HS-27A (cell line): Measurements from ENCODE around the gene DSCAM.

Experiments
- DNase-seq: peaks from one replicate; pipeline ENCODE4 v3.0.0-alpha.2; 2012; ENCODE audit warnings: low read depth, missing footprints

The DSCAM gene

DNA sequence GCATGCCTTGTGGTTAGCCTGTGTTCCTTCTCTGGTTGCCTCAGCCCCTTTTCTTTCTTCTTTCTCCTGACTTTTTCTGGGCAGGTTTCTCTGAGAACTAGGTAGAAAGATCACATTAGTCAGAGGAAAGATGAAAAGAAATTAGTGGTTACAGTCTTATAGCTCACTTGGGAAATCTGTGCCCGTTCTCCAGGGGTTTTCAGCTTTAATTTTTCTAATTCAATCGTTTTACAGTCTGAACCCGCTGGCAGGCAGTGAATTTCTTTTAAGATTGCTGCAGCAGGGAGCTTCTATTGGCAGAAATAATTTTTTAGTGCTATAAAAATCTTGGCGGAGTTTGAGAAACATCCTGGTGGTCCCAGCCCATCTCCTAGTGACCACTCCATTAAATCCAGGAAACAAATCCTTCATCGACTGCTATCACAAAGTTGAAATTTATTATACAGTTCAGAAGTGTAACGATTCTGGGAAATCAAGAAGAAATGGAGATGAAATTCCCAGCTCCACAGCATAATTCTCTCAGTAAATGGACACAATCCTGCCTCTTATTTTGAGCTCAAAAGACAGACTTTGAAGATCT is 866.6 kb downstream of the DSCAM start:
- no peak for DNase-seq

DNA sequence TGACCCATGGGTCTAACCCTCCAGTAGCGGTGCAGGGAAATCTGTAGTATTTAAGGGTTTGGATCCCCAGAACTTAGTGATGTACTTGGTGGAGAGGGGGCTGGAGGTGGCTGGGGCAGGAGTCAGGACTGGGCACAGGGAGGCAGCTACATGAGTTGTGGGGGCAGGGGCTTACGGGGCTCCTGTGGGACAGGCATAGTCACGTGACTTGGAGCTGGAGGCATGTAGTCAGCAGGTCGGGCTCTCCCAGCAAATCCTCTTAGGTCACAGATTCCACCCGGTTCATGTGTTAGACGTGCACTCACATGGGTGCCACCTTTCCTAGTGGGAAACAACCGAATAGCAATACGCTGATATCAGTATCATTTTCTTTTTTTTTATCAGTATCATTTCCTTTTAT is 867.6 kb downstream of the DSCAM start:
- no peak for DNase-seq

DNA sequence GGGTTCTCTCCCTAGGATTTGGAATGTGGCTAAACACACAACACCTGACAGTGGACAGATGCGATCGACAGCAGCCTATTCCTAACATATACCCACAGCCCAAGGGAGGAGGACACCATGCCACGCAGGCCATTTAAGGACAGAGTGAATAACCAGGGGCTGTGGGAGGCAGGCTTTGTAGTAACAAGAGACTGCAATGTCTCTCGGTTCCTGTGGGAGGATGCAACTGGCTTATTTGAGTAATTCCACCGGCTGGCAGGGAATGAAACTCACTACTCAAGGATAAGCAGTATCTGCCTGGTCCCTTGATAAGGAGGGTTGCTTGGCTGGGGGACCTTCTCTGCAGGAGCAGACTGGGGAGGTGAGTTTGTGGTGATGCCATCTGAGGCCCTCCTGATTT is 870.2 kb downstream of the DSCAM start:
- no peak for DNase-seq

DNA sequence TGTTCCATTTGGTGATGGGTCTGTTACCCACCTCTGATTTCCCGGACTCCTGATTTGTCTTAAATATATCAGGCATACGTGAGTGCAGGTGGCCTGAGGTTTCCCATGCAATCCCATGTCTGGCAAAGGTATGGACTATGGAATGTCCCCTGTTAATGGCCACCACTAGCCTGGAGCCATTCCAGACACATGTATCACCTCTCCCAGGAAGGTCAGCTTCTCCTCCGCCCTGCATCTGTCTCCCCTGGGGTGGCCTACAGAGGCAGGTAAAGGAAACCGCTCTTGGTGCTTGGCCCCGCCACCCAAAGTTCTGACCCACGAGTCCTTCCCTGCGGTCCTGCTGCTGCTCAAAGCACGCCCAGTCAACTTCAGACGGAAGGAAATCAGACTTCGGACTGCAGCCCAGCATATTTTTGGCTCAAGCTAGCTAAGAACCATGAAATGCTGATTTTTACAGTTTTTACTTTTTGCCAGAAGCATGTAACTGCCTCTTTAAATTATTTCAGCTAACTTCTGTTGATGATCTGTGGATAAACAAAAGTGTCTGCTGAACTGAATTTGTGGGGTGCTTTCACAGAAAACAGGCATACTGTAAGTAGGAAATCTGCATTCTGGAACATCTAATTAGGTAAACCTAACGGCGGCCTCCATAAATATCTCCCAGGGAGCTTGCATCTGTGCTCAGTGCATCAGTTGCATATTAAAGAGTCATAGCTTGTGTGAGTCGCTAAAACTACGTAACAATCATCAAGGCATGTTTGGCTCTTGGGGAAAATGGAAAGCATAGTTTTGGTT is 873.8 kb downstream of the DSCAM start:
- no peak for DNase-seq

DNA sequence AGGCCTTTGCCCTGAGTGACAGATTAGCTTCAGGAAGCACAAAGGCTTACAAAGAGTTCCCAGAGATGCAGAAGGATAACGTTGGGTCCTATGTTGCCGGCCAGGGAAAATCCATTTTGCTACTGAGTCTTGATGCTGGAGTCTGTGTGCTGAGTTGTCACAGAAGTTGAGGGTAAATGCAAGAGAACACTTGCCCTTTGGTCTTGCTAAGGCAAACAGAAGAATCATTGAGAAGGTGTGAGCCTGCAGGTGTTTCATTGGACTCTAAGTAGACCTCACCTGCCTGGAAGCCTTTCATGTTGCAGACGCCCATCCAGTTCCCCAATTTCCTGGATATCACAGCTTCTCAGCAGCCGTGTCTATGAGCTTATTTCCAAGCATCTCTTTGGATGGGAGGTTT is 874.5 kb downstream of the DSCAM start:
- DNase-seq = no peak

DNA sequence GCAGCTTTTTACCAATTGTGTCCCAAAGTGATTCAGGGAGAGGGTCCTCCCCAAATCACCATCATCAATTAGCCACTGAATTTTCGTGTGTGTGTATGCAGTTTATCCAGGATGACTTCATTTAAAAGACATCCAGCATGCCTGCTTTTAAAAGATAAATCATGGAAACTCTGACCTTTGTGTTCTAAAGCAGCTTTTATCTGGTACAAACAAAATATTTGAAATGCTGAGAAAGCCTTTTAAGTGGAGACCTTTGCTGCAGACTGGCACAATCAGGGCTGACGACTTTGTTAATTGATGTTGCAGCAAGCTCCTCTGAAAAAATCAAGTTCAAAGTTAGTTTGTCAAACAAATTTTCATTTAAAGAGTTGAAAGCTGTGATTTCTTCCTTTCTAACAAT is 875.0 kb downstream of the DSCAM start:
- no peak for DNase-seq

DNA sequence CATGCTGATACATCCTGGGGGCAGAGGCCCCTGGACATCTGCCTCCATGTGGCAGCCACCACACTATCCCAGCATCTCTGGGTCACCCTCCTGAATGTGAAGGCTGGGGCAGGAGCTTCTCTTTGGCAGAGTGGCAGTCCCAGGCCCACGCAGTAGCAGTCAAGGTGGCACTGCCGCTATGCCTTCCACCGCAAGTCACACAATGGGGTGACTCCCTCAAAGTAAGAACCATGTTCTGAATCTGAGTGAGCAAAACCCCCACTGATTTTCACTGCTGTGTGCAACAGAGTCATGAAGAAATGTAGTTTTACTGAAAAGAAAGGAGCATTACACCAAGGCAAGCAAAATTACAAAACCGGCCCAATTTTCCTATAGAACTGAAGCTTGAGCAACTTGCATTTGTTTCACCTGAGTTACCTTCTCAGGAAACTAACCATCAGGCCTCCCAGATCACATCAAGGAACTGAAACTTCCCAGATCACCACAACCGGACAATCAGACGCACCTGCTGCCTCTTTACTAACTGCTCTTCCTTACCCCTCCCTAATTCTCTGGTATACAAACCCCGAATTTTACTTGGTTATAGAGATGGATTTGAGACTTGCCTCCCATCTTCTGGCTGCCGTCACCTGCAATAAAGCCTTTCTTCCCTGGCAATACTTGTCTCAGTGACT is 877.1 kb downstream of the DSCAM start:
- DNase-seq = no peak

DNA sequence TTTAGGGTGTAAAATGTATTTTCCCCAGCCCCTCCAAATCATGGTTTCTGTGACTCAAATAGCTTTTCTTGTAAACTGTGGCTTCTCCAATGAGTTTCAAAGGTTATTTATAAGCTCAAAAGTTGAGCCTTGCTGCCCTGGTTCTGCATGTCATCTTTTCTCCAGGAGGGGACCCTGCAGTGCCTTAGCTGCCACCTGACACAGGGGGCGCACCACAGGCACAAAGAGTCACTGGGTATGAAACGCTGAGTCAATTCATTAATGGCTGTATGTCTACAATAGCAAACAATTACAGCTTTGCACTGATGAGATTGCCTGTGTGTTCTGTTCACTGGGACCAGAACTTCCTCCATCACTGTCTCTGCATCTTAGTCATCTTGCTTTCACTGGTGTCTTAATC is 878.9 kb downstream of the DSCAM start:
- DNase-seq = no peak

DNA sequence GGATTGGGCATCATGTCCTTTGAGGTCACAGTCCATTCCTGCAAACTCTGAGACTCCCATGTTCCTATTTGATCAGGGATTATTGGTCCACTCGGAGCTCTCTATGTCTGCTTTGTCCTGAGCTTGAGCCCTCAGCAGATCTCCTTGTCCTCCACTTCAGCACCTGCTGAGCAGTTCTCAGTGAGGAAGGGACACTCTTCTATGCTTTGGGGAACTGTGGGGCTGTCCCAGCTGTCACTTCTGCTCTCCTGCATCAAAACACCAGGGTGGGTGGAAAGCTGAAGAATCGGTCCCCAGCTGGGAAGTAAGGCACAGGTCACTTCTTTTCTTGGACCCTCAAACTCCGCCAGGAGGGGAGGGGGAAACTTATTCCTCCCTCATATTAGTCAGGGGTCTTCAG is 880.2 kb downstream of the DSCAM start:
- no peak for DNase-seq

DNA sequence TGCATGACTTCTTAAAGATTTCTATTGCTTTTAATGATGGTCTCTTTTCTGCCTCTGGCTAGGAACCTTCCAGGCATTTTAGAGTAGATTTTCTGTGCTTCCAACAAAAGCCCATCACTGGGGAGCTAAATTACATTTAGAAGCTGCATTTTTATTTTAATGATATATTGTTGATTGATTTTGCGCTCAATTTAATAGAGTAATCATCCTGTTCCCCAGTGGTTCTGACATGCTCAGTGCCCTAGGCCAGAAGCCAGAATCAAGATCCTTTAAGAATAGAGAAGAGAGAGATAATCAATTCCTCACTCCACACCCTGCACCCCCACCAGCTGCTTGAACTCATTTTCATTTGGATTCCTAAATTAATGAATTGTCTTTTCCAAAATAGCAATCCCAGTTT is 881.9 kb downstream of the DSCAM start:
- no peak for DNase-seq

DNA sequence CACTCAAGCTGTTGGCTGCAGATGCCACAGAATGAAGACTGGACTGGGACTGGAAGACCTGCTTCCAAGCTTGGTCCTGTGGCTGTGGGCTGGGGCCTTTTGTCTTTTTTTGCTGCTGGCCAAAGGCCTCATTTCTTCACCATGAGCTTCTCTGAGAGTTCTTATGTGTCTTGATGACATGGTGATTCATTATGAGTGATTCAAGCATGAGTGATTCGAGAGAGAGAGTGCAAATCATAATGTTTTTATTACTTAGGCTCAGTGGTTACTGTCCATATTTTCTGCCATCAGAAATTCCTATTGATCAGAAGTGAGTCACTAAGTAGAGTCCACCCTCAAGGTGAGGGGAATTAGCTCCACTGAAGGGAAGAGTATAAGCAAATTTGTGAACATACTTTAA is 885.7 kb downstream of the DSCAM start:
- DNase-seq = no peak
